AML-193 (cell line): ENCODE results near the gene QSER1.
"Not testable (repeated sequence)": the region's sequence is repeated elsewhere in the genome, so short reads cannot be mapped to it uniquely, and the experiment has no call there.

Experiments
- DNase-seq, 2 experiments: peaks; one replicate each; lab custom pipeline; 2025; lab: John Stamatoyannopoulos, UW

The QSER1 gene

DNA sequence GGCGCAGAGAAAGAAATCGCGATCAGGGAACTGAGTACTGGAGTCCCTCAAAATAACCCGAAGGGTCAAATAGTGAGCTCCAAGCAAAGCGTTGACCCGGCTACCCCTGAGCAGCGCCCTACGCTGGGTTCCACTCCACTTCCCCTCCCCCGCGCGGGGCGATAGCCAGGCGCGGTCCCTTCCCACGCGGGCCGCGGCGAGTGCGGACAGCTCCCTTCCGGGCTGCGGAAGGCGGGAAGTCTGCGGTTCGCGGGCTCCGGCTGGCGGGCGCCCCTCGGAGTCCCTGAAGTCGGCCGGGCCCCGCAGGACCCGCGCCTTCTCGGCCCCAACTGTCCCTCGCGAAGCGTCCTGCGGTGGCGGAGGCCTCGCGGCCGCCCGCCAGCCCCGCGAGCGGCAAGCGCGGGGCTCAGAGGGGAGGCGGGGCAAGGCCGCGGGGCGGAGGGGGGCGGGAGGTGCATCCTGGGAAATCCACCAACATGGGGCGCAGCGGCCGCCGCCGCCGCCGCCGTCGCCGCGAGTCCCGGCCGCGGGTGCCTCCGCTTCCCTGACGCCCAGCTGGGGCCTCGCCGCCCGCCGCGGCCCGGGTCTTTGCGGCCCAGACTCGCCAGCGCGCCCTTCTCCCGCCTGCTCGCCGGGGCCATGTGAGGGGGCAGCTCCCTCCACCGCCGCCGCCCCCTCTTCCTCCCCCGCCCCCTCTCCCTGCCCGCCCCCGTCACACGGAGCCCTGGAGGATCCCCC lies at the start of gene QSER1:
QSER1 (plus strand) TSS at position 457 of the 738 bp plus-strand sequence. CDS start 315 bp downstream, outside the sequence.
- DNase-seq: peak; percentile 31 to 45

DNA sequence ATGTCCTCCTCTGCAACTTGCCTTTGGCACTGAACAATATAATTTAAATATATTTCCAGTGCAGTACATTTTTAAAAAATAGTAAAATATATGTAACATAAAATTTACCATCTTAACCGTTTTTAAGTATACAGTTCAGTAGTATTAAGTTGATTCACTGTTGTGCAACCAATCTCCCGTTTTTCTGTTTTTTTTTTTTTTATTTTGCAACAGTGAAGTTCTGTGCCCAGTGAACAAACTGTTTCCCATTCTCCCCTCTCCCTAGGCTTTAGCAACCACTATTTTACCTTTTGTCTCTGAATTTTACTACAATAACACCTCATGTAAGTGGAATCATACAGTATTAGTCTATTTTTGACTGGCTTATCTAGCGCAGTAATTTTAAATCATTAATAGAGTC lies 49.1 kb upstream of the QSER1 start:
- DNase-seq: no peak

DNA sequence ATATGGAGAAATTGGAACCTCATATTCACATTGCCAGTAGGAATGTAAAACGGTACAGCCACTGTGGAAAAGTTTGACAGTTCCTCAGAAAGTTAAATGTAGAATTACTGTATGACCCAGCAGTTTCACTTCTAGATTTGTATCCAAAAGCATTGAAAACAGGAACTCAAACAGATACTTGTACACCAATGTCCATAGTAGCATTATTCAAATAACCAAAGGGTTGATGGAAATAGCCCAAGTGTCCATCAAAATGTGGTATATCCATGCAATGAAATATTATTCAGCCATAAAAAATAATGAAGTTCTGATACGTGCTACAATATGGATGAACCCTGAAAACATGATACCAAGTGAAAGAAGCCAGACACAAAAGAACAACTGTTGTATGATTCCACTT lies 45.1 kb upstream of the QSER1 start:
- DNase-seq: no peak

DNA sequence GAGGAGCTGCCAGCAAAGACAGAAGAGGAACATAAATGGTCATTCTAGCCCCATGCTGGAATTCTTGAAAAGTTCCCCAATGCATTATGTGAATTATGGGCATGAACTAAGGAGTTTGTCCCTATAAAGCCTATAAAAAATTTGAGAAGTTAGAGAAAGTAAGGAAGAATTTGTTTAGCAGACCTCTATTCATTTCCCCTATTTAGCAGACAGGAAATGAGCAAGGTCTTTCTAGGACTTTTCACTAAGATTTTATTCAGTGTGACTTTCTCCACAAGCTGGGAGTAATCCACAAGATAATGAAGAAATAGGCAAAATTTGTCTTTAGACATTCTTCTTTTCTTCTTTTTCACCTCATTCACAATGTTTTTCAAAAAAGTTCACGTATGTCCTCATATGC lies 42.9 kb upstream of the QSER1 start:
- peak in 1 of 2 experiments; percentile 8 for DNase-seq

DNA sequence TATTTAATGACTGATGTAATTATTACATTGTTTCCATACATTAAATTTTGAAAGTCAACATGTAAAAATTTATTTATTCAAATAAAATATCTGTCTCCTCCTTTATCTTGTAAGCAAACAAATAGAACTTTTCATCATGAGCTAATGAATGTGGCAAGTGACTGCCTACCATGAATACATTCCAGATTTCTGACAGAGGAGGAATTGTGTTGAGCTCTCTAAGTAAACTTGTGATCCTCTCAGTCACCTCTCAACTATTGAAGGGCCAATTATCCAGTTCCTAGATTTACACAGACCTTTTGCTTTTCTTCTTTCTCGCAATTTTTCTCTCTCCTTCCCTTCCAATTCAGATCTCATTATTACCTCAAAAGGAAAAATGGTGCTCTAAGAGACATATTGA lies 41.4 kb upstream of the QSER1 start:
- no peak for DNase-seq

DNA sequence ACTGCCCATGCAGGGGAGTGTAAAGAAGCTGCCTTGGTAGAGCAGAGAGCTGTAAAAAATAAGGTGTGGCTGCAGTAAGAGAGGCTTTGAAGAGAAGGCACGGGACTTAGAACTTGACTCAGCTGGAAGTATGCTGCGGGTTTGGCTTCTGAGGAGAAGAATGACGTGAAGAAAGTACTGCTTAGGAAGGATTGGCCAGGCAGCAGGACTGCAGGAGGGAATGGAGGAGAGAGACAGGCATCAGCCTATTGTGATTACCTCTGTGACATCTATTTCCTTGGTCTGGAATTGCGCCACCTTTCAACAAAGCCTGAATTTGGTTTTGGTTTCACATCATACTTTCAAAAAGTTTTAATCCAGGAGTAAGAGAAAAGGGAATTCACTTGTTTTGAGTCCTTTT lies 40.4 kb upstream of the QSER1 start:
- DNase-seq: no peak

DNA sequence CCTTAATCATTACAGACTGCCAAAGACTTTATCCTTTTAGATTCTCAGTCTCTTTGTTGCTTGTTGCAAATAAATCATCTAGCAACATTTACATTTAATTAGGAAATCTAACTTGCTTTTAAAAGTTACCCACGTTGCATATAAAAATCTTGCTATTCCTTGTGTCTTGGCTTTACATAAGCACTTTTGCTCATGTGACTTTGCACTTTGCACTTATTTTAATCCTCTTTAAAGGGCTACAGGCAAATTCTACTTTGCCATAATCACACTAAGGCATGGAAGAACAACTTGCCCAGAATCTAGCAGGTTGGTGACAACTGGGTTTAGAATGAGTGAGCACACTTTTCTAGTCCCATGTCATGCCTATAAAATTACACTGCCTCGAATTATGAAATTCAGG lies 37.0 kb upstream of the QSER1 start:
- no peak for DNase-seq

DNA sequence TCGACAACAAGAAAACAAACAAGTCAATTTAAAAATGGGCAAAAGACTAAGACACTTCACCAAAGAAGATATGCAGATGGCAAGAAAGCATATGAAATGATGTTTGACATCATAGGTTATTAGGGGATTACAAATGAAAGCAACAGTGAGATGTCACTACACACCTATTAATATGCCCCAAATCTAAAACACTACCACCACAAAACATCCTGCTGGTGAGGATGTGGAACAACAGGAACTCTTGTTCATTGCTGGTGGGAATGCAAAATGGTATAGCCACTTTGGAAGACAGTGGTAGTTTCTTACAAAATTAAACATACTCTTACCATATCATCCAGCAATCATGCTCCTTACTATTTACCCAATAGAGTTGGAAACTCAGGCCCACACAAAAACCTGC lies 33.9 kb upstream of the QSER1 start:
- no peak for DNase-seq

DNA sequence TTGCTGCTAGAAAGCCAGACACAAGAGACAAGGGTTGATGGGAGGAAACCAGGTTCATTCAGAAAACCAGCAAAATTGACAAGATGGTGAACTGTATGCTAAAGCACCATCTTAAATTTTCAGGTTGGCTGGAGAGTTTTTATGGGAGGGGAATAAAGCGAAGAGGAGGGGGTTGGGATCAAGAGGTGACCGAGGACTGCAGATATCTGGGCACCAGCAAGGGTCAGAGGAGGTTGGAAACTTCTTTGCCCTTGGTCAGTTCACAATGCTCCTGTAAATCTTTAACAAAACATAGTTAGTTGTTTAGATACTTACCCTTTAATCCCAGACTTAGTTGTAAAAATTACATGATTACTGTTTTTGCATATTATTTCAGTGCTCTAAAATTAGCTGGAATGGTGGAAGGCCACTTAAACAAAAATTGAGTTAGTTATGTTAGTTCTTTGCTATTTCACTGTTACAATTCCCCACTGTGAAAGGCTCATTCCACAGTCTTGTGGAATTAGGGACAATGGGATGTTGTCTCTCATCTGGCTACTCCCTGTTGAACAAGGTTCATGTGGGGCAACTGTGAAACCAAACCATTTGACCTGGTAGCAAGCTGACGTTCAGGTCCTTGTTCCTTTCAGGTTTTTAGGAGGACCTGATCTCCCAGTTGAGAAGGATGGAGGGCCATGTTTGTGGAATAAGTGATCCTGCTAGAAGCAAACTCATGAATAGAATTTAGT lies 30.6 kb upstream of the QSER1 start:
- DNase-seq: no peak

DNA sequence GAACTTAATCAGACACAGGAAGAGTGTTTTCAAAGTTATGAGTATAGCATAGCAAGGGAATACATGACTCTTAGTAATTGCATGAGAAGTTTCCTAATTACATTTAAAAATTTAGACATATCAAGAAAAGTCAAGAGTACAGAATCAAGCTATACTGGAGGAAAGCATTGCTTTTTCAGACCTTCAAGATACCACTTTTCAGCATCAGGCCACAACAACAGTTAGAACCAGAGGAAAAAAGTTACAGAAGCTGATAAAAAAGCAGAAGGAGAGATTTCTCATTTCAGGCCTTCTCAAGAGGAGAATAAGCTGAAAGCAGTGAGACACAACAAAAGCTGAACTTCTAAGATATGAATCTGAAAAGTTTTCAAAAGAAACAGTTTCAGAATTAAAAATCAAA lies 28.1 kb upstream of the QSER1 start:
- DNase-seq: no peak

DNA sequence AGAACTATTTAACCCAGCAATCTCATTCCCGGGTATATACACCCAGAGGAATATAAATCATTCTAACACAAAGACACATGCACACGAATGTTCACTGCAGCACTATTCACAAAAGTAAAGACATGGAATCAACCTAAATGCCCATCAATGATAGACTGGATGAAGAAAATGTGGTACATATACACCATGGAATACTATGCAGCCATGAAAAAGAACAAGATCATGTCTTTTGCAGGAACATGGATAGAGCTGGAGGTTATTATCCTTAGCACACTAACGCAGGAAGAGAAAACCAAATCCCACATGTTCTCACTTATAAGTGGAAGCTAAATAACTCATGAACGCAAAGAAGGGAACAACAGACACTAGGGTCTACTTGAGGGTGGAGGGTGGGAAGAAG lies 23.9 kb upstream of the QSER1 start:
- DNase-seq: not testable (repeated sequence)

DNA sequence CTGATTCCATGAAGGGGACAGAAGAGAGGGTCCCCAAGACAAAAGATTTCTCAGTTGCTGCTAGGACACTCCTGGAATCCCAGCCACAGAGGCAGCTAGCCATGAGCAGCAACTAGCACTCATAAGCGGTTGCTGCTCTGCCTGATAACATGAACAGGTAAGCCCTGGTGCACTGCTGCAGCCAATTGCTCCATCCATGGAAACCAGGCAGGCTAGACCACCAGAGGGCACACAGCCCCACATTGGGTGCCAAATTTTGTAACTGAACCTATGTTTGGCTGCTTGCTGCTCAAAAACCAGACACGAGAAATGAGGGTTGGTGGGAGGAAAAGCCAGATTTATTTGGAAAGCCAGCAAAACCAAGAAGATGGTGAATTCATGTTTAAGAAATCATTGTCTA lies 21.9 kb upstream of the QSER1 start:
- no peak for DNase-seq

DNA sequence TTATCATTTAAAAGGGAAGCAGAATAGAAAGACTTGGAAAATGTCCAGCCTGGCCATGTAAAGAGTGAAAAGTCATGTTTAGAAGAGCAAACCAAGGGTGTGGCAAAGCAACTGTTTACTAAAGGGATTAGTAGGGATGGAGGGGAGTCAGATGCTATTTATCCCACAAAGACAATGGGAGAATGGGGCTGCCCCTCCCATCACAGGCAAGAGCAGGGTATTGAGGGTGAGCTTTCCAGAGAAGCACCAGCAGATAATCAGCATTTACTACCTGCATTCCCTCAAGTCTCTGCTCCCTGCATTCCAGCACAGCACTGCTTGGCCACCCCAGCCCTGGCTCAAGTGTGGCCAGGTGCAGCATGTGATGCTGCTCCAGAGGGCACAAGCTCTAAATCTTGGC lies 18.5 kb upstream of the QSER1 start:
- no peak for DNase-seq

DNA sequence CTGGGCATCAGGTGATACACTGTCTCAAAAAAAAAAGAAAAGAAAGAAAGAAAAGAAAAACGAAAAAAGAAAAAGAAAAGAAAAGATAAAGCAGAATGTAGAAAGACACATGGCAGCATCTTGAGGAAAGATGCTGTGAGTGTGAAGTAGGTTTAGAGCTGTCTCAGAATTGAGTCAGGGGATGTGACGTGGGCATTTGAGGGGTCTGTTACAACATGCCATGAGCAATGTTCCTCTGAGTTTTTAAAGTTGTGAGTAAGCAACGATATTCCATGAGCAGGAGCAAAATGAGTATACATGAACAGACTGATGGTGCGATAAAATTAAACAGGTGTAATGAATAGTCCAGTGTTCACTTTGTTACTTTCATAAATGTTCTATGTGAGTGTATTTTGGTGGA lies 11.3 kb upstream of the QSER1 start:
- DNase-seq: no peak

DNA sequence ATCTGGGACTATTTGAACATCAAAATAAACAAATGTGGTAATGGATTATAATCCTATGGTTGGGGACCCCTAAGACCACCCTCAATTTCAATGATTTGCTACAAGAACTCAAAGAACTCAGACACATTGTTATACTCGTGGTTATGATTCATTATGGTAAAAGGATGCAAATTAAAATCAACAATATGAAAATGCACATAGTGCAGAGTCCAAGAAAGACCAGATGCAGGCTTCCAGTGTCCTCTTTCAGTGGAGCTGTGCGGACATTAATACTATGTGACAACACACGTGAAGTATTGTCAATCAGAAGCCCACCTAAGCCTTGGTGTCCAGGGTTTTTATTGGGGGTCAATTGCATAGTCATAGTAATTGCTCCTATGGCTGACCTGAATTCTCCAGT lies 9.2 kb upstream of the QSER1 start:
- no peak for DNase-seq

DNA sequence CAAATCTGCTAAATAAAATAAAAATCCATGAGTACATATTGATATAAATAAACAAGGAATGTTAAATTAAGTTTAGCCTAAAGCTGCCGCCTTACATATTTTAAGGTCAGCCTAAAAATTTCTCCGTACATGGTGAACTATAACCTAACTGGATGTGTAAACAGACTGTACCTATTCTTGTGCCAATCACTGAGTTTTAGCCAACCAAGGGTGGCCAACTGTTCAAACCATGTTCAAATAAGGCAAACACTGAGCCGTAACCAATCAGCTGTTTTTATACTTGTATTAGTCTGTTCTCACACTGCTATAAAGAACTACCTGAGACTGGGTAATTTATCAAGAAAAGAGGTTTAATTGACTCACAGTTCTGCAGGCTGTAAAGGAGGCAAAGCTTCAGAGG lies 8.6 kb upstream of the QSER1 start:
- DNase-seq: no peak

DNA sequence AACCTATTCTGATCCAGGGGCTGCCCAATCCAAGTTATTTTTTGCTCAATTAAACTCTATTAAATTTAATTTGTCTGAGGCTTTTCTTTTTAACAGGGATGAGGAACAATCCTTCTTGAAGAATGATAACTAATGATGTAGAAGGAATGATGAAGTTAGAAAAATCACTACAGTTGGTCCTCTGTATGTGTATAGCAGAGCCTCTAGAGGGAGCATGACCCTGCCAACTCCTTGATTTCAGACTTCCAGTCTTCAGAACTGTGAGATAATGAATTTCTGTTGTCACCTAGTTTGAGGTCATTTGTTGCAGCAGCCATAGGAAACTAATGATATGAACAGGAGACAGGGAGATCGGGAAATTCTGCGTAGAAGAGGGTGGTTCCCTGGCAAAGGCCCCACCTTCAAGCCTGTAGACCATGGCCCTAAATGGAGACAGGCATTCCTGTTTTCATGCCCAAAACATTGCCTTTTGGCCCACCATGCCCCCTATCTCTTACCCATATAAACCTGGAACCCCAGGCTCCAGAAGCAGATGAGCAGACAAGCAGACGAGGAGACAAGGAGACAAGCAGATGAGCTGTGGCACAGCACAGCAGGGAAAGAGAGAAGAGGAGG lies 7.7 kb upstream of the QSER1 start:
- DNase-seq: peak; percentile 20 to 46

DNA sequence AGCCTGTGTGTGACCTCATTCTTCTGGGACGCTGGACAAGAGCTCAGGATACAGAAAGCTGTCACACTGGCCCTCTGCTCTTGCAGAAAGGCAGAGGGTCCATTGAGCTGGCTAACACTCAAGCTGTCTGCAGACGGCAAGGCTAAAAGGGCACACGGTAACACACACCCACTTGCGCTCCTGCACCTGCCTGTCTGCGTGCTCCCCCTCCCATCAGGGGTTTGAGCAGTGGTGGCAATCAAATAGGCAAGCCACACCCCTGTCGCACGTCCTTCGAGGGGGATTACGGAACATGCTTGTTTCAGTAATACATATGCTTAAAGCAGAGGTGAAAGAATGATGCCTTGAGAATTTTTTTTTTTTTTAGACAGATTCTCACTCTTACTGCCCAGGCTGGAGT lies 7.1 kb upstream of the QSER1 start:
- no peak for DNase-seq

DNA sequence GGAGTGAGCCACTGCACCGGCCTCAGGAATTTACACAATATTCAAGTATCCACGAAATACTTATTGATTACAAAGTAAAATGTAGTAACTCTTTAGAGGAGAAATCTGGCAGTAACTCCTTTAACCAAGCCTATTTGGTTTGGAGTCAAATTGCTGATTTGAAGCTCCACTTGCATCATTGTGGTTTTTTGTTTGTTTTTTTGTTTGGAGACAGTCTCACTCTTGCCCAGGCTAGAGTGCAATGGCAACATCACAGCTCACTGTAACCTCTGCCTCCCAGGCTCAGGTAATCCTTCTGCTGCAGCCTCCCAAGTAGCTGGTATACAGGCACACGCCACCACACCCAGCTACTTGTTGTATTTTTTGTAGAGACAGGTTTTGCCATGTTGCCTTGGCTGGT lies 6.4 kb upstream of the QSER1 start:
- DNase-seq: no peak

DNA sequence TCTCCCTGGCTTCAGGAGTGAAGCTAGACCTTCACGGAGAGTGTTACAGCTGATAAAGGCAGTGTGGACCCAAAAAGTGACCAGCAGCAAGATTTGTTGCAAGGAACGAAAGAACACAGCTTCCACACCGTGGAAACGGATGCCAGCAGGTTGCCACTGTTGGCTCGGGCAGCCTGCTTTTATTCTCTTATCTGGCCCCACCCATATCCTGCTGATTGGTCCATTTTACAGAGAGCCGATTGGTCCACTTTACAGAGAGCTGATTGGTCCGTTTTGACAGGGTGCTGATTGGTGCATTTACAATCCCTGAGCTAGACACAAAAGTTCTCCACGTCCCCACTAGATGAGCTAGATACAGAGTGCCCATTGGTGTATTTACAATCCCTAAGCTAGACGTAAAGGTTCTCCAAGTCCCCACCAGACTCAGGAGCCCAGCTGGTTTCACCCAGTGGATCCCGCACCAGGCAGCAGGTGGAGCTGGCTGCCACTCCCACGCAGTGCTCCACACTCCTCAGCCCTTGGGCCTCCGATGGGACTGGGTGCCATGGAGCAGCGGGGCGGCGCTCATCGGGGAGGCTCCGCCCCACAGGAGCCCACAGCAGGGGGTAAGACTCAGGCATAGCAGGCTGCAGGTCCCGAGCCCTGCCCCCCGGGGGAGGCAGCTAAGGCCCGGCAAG lies 4.8 kb upstream of the QSER1 start:
- DNase-seq: not testable (repeated sequence)

DNA sequence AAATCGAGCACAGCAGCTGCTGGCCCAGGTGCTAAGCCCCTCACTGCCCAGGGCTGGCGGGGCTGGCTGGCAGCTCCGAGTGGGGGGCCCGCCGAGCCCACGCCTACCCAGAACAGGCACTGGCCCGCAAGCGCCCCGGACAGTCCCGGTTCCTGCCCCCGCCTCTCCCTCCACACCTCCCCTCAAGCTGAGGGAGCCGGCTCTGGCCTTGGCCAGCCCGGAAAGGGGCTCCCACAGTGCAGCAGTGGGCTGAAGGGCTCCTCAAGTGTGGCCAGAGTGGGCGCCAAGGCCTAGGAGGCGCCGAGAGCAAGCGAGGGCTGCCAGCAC lies 4.3 kb upstream of the QSER1 start:
- not testable (repeated sequence) for DNase-seq

DNA sequence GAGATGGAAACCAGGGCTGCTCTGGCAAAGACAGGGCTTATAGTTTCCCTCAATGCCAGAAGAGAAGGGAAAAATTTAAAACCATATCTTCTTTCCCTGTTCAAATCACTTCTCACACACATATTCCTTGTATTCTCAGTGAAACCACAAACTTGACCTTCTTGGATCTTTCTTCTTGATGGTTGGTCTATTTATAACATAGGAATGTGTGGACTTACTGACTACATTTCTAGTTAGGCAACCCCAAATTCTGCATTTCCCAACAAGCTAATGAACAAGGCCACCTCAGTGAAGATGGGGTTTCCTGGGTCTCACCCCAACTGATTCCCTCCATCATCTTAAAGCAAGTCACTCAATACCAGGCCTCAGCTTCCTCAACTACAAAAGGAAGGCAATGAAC lies 3.8 kb upstream of the QSER1 start:
- no peak for DNase-seq
